ENCODE data around the gene POU1F1.

DNA sequence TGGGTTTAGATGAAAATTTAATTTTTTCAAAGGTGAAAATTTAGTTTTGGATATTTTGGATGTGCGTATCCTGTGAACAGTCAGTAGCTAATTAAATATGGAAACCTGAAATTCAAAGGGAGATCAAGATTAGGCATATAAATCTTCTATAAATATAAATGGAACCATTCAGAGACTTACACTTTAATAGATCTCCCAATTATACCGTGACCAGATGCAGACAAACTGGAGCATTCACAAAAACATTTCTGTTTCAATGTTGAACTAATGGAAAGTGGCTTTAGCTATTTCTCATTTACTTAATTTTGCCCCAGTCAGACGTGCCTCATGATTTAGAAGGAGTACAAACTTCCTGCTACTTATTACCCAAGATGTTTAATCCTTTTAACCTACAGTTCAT lies 29.1 kb upstream of the POU1F1 start:
- TF ChIP-seq, protein P1, sequence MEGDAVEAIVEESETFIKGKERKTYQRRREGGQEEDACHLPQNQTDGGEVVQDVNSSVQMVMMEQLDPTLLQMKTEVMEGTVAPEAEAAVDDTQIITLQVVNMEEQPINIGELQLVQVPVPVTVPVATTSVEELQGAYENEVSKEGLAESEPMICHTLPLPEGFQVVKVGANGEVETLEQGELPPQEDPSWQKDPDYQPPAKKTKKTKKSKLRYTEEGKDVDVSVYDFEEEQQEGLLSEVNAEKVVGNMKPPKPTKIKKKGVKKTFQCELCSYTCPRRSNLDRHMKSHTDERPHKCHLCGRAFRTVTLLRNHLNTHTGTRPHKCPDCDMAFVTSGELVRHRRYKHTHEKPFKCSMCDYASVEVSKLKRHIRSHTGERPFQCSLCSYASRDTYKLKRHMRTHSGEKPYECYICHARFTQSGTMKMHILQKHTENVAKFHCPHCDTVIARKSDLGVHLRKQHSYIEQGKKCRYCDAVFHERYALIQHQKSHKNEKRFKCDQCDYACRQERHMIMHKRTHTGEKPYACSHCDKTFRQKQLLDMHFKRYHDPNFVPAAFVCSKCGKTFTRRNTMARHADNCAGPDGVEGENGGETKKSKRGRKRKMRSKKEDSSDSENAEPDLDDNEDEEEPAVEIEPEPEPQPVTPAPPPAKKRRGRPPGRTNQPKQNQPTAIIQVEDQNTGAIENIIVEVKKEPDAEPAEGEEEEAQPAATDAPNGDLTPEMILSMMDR (conservative IDR thresholded peaks at IDR 0.05 in 1 of 2, IDR thresholded peaks at IDR 0.05 in 1 of 2; ENCODE audit: extremely low read depth in 1 of 2, insufficient read depth in 1 of 2, low read depth in 1 of 2, low read length in 2 of 2), result no peak
- no peak for TF ChIP-seq EZH2 (IDR thresholded peaks at IDR 0.05; ENCODE audit: borderline replicate concordance, low read length)
